ENCODE data around the gene NLGN1.
"Not testable (repeated sequence)": the region's sequence is repeated elsewhere in the genome, so short reads cannot be mapped to it uniquely, and the experiment has no call there.

Gene NLGN1

DNA sequence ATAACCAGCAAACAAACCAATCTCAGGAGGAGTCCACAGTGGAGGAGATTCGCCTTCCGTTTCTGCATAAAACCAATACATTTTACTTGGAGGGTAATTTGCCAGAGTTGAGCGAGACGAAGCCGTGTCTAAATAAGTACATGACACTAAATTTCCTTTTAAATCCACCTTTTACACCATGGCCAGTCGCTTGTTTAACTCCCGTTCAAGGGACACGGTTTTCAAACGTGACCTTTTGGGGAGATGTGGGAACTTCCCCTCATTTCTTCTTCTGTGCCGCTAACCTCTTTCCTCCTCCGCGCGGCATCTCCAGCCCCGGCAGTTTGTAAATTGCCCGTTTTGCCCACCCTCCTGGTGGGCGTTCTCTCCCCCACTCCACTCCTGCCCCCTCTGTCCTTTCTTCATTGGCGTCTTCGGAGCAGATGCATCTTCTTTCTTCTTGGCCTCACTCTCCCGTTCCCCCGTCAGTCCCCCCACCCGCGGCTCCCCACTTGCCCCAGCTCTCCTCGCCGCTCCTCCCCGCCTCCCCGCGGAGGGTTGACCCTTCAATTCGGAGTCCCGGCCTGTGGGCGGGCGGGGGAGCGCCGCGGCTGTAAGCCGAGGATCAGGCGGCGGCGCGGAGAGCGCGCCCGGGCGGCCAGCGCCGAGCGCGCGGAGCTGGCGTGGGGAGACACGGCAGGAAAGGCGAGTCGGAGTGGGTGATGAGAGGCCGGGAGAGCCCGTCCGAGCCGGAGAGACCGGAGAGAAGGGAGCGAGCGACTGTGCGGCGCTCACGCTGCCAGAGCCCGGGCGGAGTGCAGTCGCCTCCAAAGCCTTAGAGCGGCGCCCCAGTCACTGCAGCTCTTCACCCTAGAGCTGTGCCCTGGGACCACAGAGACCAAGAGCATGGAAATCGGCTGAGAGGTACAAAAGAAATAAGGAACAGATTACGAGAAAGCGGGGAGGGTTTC lies at the start of gene NLGN1:
Gene NLGN1, plus strand, starts transcription at position 584 of the 950 bp plus-strand sequence.
- DNase-seq: peak; percentile 41 to 62 (median 43)

DNA sequence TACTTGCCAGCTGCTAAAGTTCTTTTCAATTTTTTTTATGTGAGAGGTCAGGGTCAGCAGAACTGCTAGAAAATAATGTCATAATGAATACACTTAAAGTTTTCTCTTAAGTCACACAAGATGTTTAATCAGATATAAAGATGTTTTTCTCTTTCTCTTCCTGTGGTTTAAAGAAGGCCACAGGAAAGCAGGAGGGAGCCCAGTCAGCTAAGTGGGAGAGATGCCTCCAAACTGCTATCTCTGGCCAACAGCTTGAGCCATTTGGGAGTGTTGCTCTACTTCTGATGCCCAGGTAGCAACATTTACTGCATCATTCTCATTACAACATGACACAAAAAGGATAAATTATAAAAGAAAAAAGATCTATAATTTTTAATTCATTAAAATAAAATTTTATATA lies 45.7 kb upstream of the NLGN1 start:
- DNase-seq: no peak

- DNase-seq: not testable (repeated sequence)
Observed at GRCh38 chr3:173353137-173353536, 44.4 kb upstream of the NLGN1 start.

DNA sequence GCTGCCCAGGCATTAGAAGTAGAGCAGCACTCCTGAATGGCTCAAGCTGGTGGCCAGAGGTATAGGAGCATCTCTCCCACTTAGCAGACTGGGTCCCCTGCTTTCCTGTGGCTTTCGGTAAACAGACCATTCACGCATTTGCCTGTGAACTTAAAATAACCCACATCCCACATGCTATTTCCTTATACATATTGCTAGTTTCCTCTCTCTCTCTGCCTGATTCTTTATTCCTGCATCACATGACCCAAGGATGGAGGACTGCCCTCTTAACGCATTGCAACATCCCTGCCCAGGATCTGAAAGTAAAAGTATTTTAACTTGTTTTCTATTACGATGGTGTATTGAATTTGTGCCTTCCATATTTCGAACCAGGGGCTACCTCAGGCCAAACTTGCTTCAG lies 43.4 kb upstream of the NLGN1 start:
- peak; percentile 2 to 19 (median 8) for DNase-seq

- DNase-seq: peak; percentile 44 to 54 (median 50)
Observed at GRCh38 chr3:173371848-173372487, 25.6 kb upstream of the NLGN1 start.

DNA sequence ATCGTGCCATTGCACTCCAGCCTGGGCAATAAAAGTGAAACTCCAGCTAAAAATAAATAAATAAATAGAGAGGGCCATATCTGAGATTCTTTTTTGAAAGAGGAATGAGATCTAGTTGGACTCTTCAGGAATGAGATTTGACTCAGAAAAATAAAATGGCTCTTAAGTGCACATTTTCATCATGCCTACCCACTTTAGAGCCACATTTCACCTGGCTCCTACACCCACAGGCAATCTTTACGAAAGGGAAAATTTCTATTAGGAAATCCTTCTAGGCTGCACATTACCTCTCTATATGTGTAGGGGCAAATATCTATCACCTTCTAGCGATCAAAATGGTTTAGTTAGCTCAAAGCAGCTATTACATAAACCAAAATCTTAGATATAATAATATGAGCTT lies 16.9 kb upstream of the NLGN1 start:
- no peak for DNase-seq

GRCh38 chr3:173381936-173382335 lies 15.6 kb upstream of the NLGN1 start:
- DNase-seq: not testable (repeated sequence)

GRCh38 chr3:173395073-173395411 lies 2.5 kb upstream of the NLGN1 start:
- no peak for DNase-seq

DNA sequence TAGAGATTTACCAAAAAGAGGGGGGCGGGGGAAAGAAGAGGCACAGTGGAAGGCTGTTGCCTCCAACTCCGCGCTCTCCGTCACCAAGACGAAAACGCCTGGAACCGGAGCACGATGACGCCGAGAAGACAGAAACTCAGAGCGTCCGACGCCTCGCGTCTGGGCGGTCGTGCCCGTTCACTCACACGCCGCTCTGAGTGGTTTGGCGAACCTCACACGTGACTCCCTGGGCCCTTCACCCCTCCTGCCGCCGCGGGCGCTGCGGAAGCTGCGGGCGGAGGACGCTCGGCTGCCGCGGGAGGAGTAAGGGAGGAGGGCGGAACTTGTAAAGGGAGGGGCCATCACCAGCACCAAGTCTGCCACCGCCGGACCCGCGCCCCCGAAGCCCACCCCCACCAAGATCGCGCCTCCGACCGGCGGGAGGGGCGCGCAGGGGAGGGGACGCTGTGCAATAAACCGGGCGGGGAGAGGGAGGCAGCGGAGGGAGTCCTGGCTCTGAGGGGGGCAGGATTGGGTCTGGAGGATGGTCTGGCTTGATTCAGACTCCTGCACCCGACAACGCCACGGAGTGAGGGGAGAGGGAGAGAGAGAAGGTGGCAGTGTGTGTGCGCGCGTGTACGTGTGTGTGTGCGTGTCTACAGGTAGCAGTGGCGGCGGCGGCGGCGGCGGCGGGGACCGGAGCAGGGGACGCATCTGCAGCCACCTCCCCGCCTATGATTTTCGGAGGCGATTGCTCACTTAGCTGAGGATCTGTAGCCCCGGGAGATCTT lies 1.9 kb upstream of the NLGN1 start:
- DNase-seq: peak; percentile 84 to 88 (median 86)

GRCh38 chr3:173396191-173397041 lies 1.1 kb upstream of the NLGN1 start:
- DNase-seq: no peak

- DNase-seq: no peak
Observed at GRCh38 chr3:173398111-173398479, 551 bp downstream of the NLGN1 start.

DNA sequence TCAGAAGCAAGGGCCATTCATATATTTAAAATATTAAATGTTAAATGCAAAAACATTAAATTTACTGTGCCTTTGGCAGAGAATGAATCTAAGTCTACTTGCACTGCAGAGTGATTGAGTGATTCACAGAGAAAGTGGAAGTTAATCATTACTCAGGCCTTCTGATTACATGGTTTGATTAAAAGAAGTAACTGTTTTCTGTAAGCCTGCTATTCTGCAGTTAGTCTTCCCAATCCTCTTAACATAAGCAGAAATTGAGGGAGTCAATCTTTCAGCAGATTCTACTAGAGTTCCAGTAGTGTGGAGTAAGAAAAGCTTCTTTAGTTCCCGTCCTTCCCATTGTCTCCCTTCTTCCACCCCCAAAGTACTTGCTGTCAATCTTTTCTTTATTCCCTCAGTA lies 1.5 kb downstream of the NLGN1 start:
- DNase-seq: peak in 2 of 3 donors; percentile 4 to 26

DNA sequence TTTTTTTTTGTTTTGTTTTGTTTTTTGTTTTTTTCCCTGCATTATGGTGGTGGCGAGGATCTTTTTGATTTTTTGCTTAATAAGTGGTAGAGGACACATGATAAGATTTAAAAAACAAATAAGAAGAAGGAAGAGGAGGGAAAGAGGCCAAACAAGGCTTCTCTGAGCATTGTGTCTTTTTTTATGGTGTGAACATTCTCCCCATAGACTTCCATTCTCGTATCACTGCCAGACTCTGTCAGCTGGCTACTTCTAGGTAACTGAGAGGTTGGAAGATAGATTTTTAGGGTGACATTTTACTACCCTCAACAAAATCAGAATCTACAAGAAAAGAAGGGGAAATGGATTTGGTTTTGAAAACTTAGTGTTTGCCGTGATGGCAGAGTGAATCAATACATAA lies 3.8 kb downstream of the NLGN1 start:
- DNase-seq: no peak

GRCh38 chr3:173402656-173403055 lies 5.1 kb downstream of the NLGN1 start:
- no peak for DNase-seq

DNA sequence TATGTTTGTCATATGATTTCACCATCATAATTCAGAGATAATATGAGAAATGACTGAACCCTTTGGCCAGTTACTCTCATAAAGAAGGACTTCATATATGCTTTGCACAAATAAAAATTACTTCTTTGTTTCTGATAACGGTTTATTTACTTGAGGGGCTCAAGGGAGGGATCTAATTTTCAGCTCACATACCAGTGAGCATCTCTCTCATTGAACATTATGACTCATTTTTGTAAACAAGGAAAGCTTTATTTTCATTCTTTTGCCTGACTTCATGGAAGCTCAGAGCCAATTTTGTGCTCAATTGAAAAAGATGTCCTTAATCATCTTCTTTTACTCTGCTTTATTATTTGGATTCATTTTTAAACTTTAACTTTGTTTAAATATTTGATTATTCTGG lies 5.8 kb downstream of the NLGN1 start:
- DNase-seq: no peak

DNA sequence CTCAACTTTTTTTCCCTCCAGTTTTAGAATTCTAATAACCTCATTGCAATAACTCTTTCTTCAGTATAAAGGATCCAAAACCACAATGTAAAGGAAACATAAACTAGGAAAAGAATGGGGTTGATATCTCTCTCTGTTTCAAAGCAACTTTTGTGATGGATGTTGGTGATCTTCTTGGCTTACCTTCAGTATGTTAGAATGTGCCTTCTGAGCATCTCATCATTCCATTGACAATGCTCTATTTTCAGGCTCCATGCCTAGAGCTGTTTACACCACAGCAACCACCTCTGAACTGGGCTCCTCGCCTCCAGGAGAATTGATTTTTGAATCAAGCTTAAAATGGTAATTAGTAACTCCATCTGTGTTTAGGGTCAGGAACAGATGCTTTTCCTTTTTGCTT lies 6.6 kb downstream of the NLGN1 start:
- DNase-seq: no peak

GRCh38 chr3:173410436-173410835 lies 12.9 kb downstream of the NLGN1 start:
- DNase-seq: no peak

- DNase-seq: no peak
Observed at GRCh38 chr3:173410849-173411248, 13.3 kb downstream of the NLGN1 start.

- DNase-seq: peak; percentile 20 to 50 (median 22)
Observed at GRCh38 chr3:173411375-173411973, 13.9 kb downstream of the NLGN1 start.

GRCh38 chr3:173416070-173416469 lies 18.5 kb downstream of the NLGN1 start:
- DNase-seq: no peak

DNA sequence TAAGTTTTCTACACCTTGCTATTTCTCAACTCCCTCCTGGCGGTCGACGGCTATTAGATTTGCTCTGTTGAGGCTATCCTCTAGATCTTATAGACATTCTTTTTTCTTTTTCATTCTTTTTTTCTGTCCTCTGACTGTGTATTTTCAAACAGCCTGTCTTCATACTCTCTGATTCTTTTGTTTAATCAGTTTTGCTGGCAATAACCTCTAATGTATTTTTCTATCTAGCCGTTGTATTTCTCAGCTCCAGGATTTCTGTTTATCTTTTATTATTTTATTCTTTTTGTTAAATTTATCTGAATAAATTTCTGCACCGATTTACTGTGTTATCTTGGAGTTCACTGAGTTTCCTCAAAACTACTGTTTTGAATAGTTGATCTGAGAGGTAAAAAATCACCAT lies 31.5 kb downstream of the NLGN1 start:
- DNase-seq: no peak

DNA sequence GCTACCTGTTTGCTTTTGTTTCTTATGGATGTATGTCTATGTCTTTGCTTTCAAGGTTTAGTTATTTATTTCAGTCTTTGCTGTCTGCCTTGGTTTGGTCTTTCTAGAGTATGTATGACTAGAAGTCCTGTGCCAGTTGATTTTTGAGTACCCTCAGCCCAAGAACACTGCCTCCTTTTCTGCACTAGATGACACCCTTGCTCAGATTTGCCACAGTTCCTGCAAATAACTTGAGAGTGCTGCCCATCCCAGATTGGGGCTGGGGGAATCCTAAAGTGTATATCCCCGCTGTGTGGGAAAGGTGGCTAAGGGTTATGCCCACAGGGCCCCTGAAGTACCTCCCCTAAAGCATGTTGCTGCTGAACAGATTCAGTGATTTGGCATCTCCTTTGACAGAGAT lies 32.0 kb downstream of the NLGN1 start:
- DNase-seq: no peak

Data from suppressor macrophage treated with lipopolysaccharide for 1 hour (primary cell).